Measurements from ENCODE around the gene NUP98. TPM values are rescaled to one million over a fixed set of nuclear protein-coding genes. Genes with fewer than 3 reads are reported as not detected.

The NUP98 gene
- total and polyA plus RNA-seq, 11 donors: 13.2 to 77.9 (median 45.3) TPM

DNA sequence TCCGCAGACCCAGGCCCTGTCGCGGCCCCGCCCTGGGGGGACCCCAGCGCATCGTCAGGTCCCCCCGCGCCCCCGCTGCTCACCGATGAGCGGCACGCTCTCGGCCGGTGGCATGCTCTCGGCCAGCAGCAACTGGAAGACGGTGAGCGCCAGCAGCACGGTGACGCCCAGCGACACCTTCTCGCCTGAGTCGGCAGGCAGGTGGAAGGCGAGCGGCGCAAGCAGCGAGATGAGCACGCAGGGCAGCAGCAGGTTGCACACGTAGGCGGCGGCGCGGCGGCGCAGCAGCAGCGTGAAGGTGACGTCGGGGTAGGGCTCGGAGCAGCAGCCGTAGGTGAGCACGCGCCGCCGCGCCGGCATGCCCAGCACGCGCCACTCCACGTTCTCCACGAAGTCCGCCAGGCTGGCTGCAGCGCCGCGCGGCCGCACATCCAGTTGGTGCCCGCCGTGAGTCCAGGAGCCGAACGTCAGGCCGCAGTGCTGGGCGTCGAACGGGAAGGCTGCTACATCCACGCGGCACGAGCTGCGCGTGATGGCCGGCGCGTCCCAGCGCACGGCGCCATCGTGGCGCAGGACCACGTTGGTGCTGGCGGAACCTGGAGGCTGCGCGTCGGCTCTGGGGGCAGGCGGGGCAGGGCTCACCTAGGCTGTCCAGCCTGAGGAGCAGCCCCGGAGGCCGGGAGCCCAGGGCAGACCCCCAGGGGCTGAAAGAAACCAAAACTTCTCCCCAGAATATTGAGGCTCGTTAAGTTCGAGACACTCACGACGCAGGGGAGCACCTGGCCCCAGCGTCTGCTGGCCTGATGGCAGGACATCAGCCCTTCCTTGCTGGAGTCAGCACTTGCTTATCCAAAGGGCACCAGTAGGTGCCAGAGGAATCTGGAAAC, 130.0 kb downstream of the NUP98 start:
- H3K36me3 ChIP-seq: peaks cover 0 to 77% (median 26%) of the 10 kb centered on the region in 9 donors
- H3K9me3 ChIP-seq: no peaks in the 10 kb centered on the region
- no peak overlapping the region for H3K27ac ChIP-seq
- intact Hi-C loops (cut with DNase I): no loop called here
- DNase-seq (peak in 1 of 5 donors; percentile 63), ATAC-seq (no peak)
- H3K27me3 ChIP-seq: no peaks in the 10 kb centered on the region
- no peak for TF ChIP-seq POLR2A (IDR thresholded peaks at IDR 0.05)
- TF ChIP-seq, protein P1, sequence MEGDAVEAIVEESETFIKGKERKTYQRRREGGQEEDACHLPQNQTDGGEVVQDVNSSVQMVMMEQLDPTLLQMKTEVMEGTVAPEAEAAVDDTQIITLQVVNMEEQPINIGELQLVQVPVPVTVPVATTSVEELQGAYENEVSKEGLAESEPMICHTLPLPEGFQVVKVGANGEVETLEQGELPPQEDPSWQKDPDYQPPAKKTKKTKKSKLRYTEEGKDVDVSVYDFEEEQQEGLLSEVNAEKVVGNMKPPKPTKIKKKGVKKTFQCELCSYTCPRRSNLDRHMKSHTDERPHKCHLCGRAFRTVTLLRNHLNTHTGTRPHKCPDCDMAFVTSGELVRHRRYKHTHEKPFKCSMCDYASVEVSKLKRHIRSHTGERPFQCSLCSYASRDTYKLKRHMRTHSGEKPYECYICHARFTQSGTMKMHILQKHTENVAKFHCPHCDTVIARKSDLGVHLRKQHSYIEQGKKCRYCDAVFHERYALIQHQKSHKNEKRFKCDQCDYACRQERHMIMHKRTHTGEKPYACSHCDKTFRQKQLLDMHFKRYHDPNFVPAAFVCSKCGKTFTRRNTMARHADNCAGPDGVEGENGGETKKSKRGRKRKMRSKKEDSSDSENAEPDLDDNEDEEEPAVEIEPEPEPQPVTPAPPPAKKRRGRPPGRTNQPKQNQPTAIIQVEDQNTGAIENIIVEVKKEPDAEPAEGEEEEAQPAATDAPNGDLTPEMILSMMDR (IDR thresholded peaks at IDR 0.05): no peak
- WGBS, 4 donors: 97 to 98% (median 98%) methylated on average over 73 to 89 of the region's 89 CpGs
- H3K4me1 ChIP-seq: peaks cover 0 to 26% (median 4%) of the 10 kb centered on the region in 12 donors
- H3K4me3 ChIP-seq: no peak overlapping the region

DNA sequence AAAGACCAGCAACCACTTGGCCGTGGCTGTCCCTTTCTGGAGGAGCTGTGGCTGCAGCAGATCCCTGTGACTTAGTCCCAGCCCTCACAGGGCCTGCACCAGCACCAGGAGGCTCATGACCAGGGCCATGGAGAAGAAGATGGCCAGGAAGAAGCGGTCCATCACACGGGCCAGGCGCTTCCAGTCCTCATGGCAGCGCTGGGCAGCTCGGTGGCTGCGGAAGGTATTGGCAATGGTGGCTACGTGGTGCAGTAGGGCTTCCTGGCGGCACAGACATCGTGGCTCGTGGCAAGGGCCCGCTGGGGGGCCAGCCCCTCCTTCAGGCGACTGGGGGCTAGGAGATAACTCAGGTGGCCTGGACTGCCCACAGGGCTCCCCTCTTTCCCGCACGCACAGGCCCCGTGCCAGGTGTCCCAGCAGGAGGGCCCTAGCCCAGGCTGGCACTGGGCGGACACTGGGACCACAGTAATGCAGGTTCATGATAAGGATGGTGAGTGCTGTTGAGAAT, 131.3 kb downstream of the NUP98 start:
- H3K36me3 ChIP-seq: peaks cover 0 to 64% (median 18%) of the 10 kb centered on the region in 9 donors
- TF ChIP-seq, protein P1 (IDR thresholded peaks at IDR 0.05): no peak
- no peak for TF ChIP-seq POLR2A (IDR thresholded peaks at IDR 0.05)
- 87 to 95% (median 91%) methylated on average over 13 to 17 of the region's 17 CpGs for WGBS, 4 donors
- H3K4me3 ChIP-seq: no peak overlapping the region
- intact Hi-C loops (cut with DNase I): no loop called here
- H3K27me3 ChIP-seq: no peaks in the 10 kb centered on the region
- H3K9me3 ChIP-seq: no peaks in the 10 kb centered on the region
- no peak overlapping the region for H3K27ac ChIP-seq
- ATAC-seq (no peak), DNase-seq (no peak)
- peaks cover 0 to 19% (median 4%) of the 10 kb centered on the region in 12 donors for H3K4me1 ChIP-seq

- DNase-seq (no peak), ATAC-seq (peak in 1 of 4 donors; percentile 8)
- no peak overlapping the region for H3K4me3 ChIP-seq
- WGBS, 4 donors: 93 to 96% (median 95%) methylated on average over 6 of the region's 6 CpGs
- H3K9me3 ChIP-seq: no peaks in the 10 kb centered on the region
- peaks cover 0 to 62% (median 18%) of the 10 kb centered on the region in 9 donors for H3K36me3 ChIP-seq
- TF ChIP-seq POLR2A (IDR thresholded peaks at IDR 0.05): no peak
- TF ChIP-seq, protein P1 (IDR thresholded peaks at IDR 0.05): no peak
- intact Hi-C loops (cut with DNase I): no loop called here
- H3K27ac ChIP-seq: no peak overlapping the region
- peaks cover 0 to 13% (median 4%) of the 10 kb centered on the region in 12 donors for H3K4me1 ChIP-seq
- H3K27me3 ChIP-seq: no peaks in the 10 kb centered on the region
These were observed 131.9 kb downstream of the NUP98 start for GRCh38 chr11:3665336-3666022.

Measured in heart left ventricle (tissue), 16 donors.